NK-92 (cell line): ENCODE data around the gene ASXL1.
"Not testable (repeated sequence)": the region's sequence is repeated elsewhere in the genome, so short reads cannot be mapped to it uniquely, and the experiment has no call there.

ENCODE experiments used
- DNase-seq: peaks from one replicate; lab custom pipeline; 2025; ENCODE audit not compliant: unreplicated experiment; lab: John Stamatoyannopoulos, UW

ASXL1 gene

GRCh38 chr20:32336918-32337347 lies 21.2 kb upstream of the ASXL1 start:
- no peak for DNase-seq

- no peak for DNase-seq
Measured at GRCh38 chr20:32337937-32338661, 20.0 kb upstream of the ASXL1 start.

- DNase-seq = no peak
Measured at GRCh38 chr20:32338665-32339064, 19.5 kb upstream of the ASXL1 start.

GRCh38 chr20:32339116-32339515 lies 19.0 kb upstream of the ASXL1 start:
- no peak for DNase-seq

GRCh38 chr20:32341053-32341452 lies 17.1 kb upstream of the ASXL1 start:
- not testable (repeated sequence) for DNase-seq

GRCh38 chr20:32343439-32343838 lies 14.7 kb upstream of the ASXL1 start:
- no peak for DNase-seq

- no peak for DNase-seq
Measured at GRCh38 chr20:32344835-32345506, 13.2 kb upstream of the ASXL1 start.

GRCh38 chr20:32348207-32348606 lies 9.9 kb upstream of the ASXL1 start:
- no peak for DNase-seq

- no peak for DNase-seq
Measured at GRCh38 chr20:32350421-32350820, 7.7 kb upstream of the ASXL1 start.

GRCh38 chr20:32352121-32352720 lies 5.9 kb upstream of the ASXL1 start:
- DNase-seq = no peak

GRCh38 chr20:32353848-32354496 lies 4.2 kb upstream of the ASXL1 start:
- DNase-seq = no peak

GRCh38 chr20:32354592-32355416 lies 3.3 kb upstream of the ASXL1 start:
- no peak for DNase-seq

GRCh38 chr20:32355417-32355841 lies 2.7 kb upstream of the ASXL1 start:
- DNase-seq = no peak

GRCh38 chr20:32355907-32356621 lies 2.1 kb upstream of the ASXL1 start:
- not testable (repeated sequence) for DNase-seq

- no peak for DNase-seq
Measured at GRCh38 chr20:32356622-32357374, 1.3 kb upstream of the ASXL1 start.

- DNase-seq = no peak
Measured at GRCh38 chr20:32357375-32357868, 709 bp upstream of the ASXL1 start.

GRCh38 chr20:32358632-32358882 lies 426 bp downstream of the ASXL1 start:
- no peak for DNase-seq

- no peak for DNase-seq
Measured at GRCh38 chr20:32358883-32359632, 927 bp downstream of the ASXL1 start.
